GM13976 (cell line): Measurements from ENCODE around the gene PANX1.

Experiments
- DNase-seq: peaks from one replicate; pipeline ENCODE4 v3.0.0; 2012; ENCODE audit warnings: low spot score
- in situ Hi-C: fragments of 300-500 bp; cut with MboI; formaldehyde crosslinking; loops from one replicate; pipeline ENCODE4 v1.12.0; 2022; ENCODE audit warnings: low sequenced_read_pairs, mixed read lengths, inconsistent platforms; ENCODE audit not compliant: unreplicated experiment
- TF ChIP-seq, protein P1 (sequence below): IDR thresholded peaks from 2 replicates; pipeline ENCODE4 v1.5.1; 2012; ENCODE audit warnings: borderline replicate concordance, mild to moderate bottlenecking; ENCODE audit not compliant: insufficient read depth; ENCODE audit errors: extremely low read depth, missing control alignments, control extremely low read depth

PANX1 gene

DNA sequence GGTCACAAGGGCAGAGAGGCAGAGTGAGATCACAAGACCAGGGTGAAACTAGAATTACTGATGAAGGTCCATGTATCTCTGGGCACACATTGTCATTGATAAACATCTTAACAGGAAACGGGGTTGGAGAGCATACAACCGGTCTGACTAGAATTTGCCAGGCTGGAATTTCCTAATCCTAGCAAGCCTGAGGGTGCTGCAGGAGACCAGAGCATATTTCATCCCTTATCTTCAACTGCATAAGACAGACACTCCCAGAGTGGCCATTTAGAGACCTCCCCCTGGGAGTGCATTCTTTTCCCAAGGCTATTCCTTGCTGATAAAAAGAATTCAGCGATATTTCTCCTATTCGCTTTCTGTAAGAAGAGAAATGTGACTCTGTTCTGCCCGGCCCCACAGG lies 91.1 kb downstream of the PANX1 start:
- in situ Hi-C loops: no loop called here
- DNase-seq: no peak
- TF ChIP-seq, protein P1, sequence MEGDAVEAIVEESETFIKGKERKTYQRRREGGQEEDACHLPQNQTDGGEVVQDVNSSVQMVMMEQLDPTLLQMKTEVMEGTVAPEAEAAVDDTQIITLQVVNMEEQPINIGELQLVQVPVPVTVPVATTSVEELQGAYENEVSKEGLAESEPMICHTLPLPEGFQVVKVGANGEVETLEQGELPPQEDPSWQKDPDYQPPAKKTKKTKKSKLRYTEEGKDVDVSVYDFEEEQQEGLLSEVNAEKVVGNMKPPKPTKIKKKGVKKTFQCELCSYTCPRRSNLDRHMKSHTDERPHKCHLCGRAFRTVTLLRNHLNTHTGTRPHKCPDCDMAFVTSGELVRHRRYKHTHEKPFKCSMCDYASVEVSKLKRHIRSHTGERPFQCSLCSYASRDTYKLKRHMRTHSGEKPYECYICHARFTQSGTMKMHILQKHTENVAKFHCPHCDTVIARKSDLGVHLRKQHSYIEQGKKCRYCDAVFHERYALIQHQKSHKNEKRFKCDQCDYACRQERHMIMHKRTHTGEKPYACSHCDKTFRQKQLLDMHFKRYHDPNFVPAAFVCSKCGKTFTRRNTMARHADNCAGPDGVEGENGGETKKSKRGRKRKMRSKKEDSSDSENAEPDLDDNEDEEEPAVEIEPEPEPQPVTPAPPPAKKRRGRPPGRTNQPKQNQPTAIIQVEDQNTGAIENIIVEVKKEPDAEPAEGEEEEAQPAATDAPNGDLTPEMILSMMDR: no peak

DNA sequence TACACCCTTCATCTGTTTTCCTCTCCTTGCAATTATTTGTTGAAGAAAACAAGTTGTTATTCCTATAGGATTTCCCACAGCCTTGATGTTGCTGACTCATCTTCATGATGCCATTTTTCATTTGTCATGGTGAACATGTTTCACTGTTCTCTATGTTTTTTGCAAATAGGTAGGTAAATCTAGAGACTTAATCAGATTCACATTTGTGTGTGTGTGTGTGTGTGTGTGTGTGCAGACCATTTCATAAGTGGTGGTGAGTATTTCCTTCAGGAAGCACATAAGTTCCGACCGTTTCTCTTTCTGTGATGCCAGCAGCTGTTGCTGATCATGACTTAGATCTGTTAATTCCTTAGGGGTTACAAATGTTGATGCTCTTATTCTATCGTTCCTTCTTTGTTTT lies 95.4 kb downstream of the PANX1 start:
- in situ Hi-C loops: no loop called here
- TF ChIP-seq, protein P1: no peak
- no peak for DNase-seq
